K562 (cell line): ENCODE data around the gene VPS33A. TPM values are rescaled to one million over a fixed set of nuclear protein-coding genes. Genes with fewer than 3 reads are reported as not detected.

Experiments used
- CBFB ChIP-seq: sonication (generic); formaldehyde crosslinking; IDR thresholded peaks from 2 replicates; pipeline ENCODE4 v1.4.0; 2020; ENCODE audit warnings: mild to moderate bottlenecking, missing genetic modification reagents
- CHD1 ChIP-seq: fragments of 200-600 bp; sonication (generic); IDR thresholded peaks from one replicate; pipeline ENCODE4 v1.6.1; 2012; ENCODE audit warnings: mild to moderate bottlenecking, moderate library complexity, low read length, inconsistent platforms
- FOXJ2 ChIP-seq: fragments of 200-800 bp; sonication (Bioruptor generic); IDR thresholded peaks from 2 replicates; pipeline ENCODE4 v1.6.1; 2016; ENCODE audit warnings: missing genetic modification characterization, missing compliant biosample characterization
- FOXM1 ChIP-seq, 2 experiments: fragments of 450-650 bp in 1 of 2; sonication (generic) in 1 of 2; formaldehyde crosslinking in 1 of 2; IDR thresholded peaks; 2 replicates each; pipeline versions ENCODE4 v1.6.1 to v1.9.0; 2017 to 2022; ENCODE audit warnings: low read depth in 2 of 2, mild to moderate bottlenecking in 2 of 2, missing genetic modification reagents in 1 of 2, moderate library complexity in 1 of 2
- MCM2 ChIP-seq: fragments of 450-650 bp; IDR thresholded peaks from 2 replicates; pipeline ENCODE4 v1.6.1; 2017; ENCODE audit warnings: low read depth, mild to moderate bottlenecking
- NCOR1 ChIP-seq: fragments of 450-650 bp; IDR thresholded peaks from 2 replicates; pipeline ENCODE4 v1.6.1; 2016; ENCODE audit warnings: mild to moderate bottlenecking, moderate library complexity
- NONO ChIP-seq, 2 experiments: fragments of 200-400 bp in 1 of 2; fragments of 450-650 bp in 1 of 2; formaldehyde crosslinking in 1 of 2; IDR thresholded peaks; 2 replicates each; pipeline ENCODE4 v1.6.1; 2017; ENCODE audit warnings: low read depth in 2 of 2, mild to moderate bottlenecking in 2 of 2, moderate library complexity in 2 of 2, low read length in 1 of 2
- POLR2G ChIP-seq: fragments of 200-400 bp; formaldehyde crosslinking; IDR thresholded peaks from 2 replicates; pipeline ENCODE4 v1.6.1; 2017; ENCODE audit warnings: low read depth, mild to moderate bottlenecking, antibody characterized with exemption, low read length, moderate library complexity
- RBM17 ChIP-seq: fragments of 200-400 bp; formaldehyde crosslinking; IDR thresholded peaks from 2 replicates; pipeline ENCODE4 v1.6.1; 2017; ENCODE audit warnings: low read depth, mild to moderate bottlenecking, low read length, borderline replicate concordance
- TCF3 ChIP-seq: sonication (generic); formaldehyde crosslinking; IDR thresholded peaks from 2 replicates; pipeline ENCODE4 v1.4.0; 2020; ENCODE audit warnings: mild to moderate bottlenecking, missing genetic modification reagents
- TCF7 ChIP-seq: sonication (generic); IDR thresholded peaks from 2 replicates; pipeline ENCODE4 v1.6.1; 2016; ENCODE audit warnings: antibody characterized with exemption, borderline replicate concordance
- WHSC1 ChIP-seq: IDR thresholded peaks from one replicate; pipeline ENCODE4 v1.6.1; 2012; ENCODE audit warnings: low read length, control low read depth, inconsistent platforms
- ZBTB17 ChIP-seq: fragments of 450-650 bp; formaldehyde crosslinking; IDR thresholded peaks from 2 replicates; pipeline ENCODE4 v1.4.0; 2020; ENCODE audit warnings: mild to moderate bottlenecking
- ZFX ChIP-seq: sonication (generic); formaldehyde crosslinking; IDR thresholded peaks from 2 replicates; pipeline ENCODE4 v1.8.0; 2022; ENCODE audit warnings: mild to moderate bottlenecking, missing genetic modification reagents, moderate library complexity
- ZNF134 ChIP-seq: fragments of 250-450 bp; sonication (Bioruptor Pico); conservative IDR thresholded peaks from 2 replicates; pipeline ENCODE4 v1.4.0; 2020
- ZNF239 ChIP-seq: fragments of 250-450 bp; sonication (Bioruptor Pico); IDR thresholded peaks from 2 replicates; pipeline ENCODE4 v1.4.0; 2020; ENCODE audit warnings: mild to moderate bottlenecking
- ZNF274 ChIP-seq: IDR thresholded peaks from 2 replicates; pipeline ENCODE4 v1.6.1; 2011; ENCODE audit warnings: low read depth, mild to moderate bottlenecking, low read length, moderate library complexity, borderline replicate concordance
- ZNF347 ChIP-seq: fragments of 450-650 bp; formaldehyde crosslinking; IDR thresholded peaks from 2 replicates; pipeline ENCODE4 v1.4.0; 2020; ENCODE audit warnings: low read depth, mild to moderate bottlenecking, moderate library complexity
- ZNF551 ChIP-seq: fragments of 250-450 bp; sonication (Bioruptor Pico); IDR thresholded peaks from 2 replicates; pipeline ENCODE4 v1.5.0; 2021; ENCODE audit warnings: mild to moderate bottlenecking, moderate library complexity
- polyA plus RNA-seq, 8 experiments: library from polyadenylated mRNA; depleted of rRNA in 4 of 8; stranded (reverse) in 5 of 8; unstranded in 3 of 8; fragments of >200 nt; fragmentation: Nextera tagmentation in 2 of 8; fragmentation: Illumina TruSeq in 1 of 8; extraction: Ambion mirVana in 2 of 8; extraction: Trizol in 1 of 8; gene quantifications; 2 replicates each; pipeline versions ENCODE4 v1.2.1 to v1.2.3, GENCODE V29; 2011 to 2014; ENCODE audit warnings: inconsistent platforms in 1 of 8, missing spikeins in 1 of 8
- total RNA-seq, 7 experiments: library from RNA; depleted of rRNA in 6 of 7; stranded (reverse); fragments of >200 nt in 6 of 7; fragmentation: Illumina TruSeq in 2 of 7; extraction: Trizol in 2 of 7; gene quantifications; 2 replicates each; pipeline versions ENCODE4 v1.2.1 to v1.2.3, GENCODE V29; 2011 to 2021; ENCODE audit warnings: low replicate concordance in 1 of 7
- TF ChIP-seq, protein P1 (sequence below): sonication (generic); formaldehyde crosslinking; IDR thresholded peaks from 2 replicates; pipeline ENCODE4 v1.8.0; 2023; ENCODE audit warnings: mild to moderate bottlenecking, missing genetic modification reagents
- TF ChIP-seq, protein P2 (sequence below): fragments of 150-350 bp; IDR thresholded peaks from 2 replicates; pipeline ENCODE4 v1.6.1; 2014; ENCODE audit warnings: low read depth, mild to moderate bottlenecking, low read length, borderline replicate concordance
- TF ChIP-seq, protein P3 (sequence below), 3 experiments: fragments of 200-800 bp in 1 of 3; sonication (Bioruptor generic) in 1 of 3; sonication (generic) in 1 of 3; formaldehyde crosslinking in 1 of 3; IDR thresholded peaks; 2 replicates each; pipeline versions ENCODE4 v1.6.1 to v1.8.0; 2016 to 2022; ENCODE audit warnings: mild to moderate bottlenecking in 2 of 3, missing compliant biosample characterization in 2 of 3, missing genetic modification characterization in 2 of 3, missing genetic modification reagents in 1 of 3

The VPS33A gene
- total and polyA plus RNA-seq, 9 of the 15 experiments (the other 6 are each of a cell fraction or from before 2014, with no cell fraction given), result 10.6 to 34.3 (median 25.3) TPM

DNA sequence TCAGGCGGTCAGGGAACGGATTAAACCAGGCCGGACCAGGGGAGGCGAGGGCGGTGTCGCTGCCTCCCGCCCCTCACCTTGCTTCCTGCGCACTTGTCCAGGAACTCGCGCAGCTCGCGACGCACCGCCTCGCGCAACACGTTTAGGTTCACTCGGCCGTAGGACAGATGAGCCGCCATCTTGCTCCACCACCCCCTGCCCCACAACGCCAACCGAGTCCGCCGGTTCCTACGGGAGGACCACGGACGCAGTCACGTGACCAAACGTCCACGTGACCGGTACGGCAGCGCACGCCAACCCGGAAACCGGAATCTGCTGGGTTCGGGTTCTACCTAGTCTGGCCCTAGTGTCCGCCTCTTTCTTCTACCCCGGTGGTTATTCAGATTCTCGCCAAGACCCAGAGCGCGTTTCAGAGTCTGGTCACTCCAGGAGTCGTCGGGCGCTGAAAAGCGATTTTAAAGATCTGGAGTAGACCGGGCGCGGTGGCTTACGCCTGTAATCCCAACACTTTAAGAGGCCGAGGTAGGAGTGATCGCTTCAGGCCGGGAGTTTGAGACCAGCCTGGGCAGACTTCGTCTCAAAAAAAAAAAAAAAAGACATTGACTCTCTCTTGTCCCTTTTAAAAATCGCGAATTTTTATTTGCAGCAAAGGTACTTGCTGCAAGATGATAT lies at the start of gene VPS33A (continued):
- TF ChIP-seq FOXJ2 (tag), result 0 out of 2 replicates have a peak, but pooled peaks have one; percentile 53
- TF ChIP-seq ZNF274, result no peak
- TF ChIP-seq ZNF134 (CRISPR knock-in tag), result no peak
- peak; percentile 12; the same call in 1 of the 2 replicates for TF ChIP-seq TCF3 (CRISPR knock-in tag)
- no peak for TF ChIP-seq NONO (IDR thresholded peaks at IDR 0.05; ENCODE audit: low read depth in 2 of 2, low read length in 1 of 2)
- TF ChIP-seq RBM17, result no peak
- TF ChIP-seq MCM2, result no peak
- TF ChIP-seq ZNF551 (CRISPR knock-in tag), result no peak
- peak; percentile 30; the same call in 1 of the 2 replicates for TF ChIP-seq NCOR1
- peak; percentile 92 for TF ChIP-seq ZFX (CRISPR knock-in tag)
- TF ChIP-seq WHSC1, result no peak
- TF ChIP-seq CHD1, result peak; percentile 24
- TF ChIP-seq ZNF347 (CRISPR knock-in tag), result no peak
- peak; percentile 72; the same call in 1 of the 2 replicates for TF ChIP-seq TCF7
- no peak for TF ChIP-seq ZNF239 (CRISPR knock-in tag)
- TF ChIP-seq CBFB (CRISPR knock-in tag), result no peak
- TF ChIP-seq, protein P1, sequence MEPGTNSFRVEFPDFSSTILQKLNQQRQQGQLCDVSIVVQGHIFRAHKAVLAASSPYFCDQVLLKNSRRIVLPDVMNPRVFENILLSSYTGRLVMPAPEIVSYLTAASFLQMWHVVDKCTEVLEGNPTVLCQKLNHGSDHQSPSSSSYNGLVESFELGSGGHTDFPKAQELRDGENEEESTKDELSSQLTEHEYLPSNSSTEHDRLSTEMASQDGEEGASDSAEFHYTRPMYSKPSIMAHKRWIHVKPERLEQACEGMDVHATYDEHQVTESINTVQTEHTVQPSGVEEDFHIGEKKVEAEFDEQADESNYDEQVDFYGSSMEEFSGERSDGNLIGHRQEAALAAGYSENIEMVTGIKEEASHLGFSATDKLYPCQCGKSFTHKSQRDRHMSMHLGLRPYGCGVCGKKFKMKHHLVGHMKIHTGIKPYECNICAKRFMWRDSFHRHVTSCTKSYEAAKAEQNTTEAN, result no peak
- peak; percentile 78 for TF ChIP-seq FOXM1 (IDR thresholded peaks at IDR 0.05; ENCODE audit: low read depth)
- TF ChIP-seq FOXM1 (CRISPR knock-in tag; IDR thresholded peaks at IDR 0.05; ENCODE audit: low read depth), result no peak; the same call in 1 of the 2 replicates
- TF ChIP-seq, protein P2, sequence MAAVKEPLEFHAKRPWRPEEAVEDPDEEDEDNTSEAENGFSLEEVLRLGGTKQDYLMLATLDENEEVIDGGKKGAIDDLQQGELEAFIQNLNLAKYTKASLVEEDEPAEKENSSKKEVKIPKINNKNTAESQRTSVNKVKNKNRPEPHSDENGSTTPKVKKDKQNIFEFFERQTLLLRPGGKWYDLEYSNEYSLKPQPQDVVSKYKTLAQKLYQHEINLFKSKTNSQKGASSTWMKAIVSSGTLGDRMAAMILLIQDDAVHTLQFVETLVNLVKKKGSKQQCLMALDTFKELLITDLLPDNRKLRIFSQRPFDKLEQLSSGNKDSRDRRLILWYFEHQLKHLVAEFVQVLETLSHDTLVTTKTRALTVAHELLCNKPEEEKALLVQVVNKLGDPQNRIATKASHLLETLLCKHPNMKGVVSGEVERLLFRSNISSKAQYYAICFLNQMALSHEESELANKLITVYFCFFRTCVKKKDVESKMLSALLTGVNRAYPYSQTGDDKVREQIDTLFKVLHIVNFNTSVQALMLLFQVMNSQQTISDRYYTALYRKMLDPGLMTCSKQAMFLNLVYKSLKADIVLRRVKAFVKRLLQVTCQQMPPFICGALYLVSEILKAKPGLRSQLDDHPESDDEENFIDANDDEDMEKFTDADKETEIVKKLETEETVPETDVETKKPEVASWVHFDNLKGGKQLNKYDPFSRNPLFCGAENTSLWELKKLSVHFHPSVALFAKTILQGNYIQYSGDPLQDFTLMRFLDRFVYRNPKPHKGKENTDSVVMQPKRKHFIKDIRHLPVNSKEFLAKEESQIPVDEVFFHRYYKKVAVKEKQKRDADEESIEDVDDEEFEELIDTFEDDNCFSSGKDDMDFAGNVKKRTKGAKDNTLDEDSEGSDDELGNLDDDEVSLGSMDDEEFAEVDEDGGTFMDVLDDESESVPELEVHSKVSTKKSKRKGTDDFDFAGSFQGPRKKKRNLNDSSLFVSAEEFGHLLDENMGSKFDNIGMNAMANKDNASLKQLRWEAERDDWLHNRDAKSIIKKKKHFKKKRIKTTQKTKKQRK, result no peak
- peak; percentile 95 for TF ChIP-seq POLR2G
- TF ChIP-seq ZBTB17 (CRISPR knock-in tag), result peak; percentile 14; the same call in 1 of the 2 replicates
- TF ChIP-seq, protein P3, sequence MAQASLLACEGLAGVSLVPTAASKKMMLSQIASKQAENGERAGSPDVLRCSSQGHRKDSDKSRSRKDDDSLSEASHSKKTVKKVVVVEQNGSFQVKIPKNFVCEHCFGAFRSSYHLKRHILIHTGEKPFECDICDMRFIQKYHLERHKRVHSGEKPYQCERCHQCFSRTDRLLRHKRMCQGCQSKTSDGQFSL (CRISPR knock-in tag; IDR thresholded peaks at IDR 0.05), result no peak; the same call in 1 of the 2 replicates
- TF ChIP-seq, protein P3 (tag; IDR thresholded peaks at IDR 0.05), result no peak
